ENCODE measurements around the gene P2RY8.
"Not testable (repeated sequence)": the region's sequence is repeated elsewhere in the genome, so short reads cannot be mapped to it uniquely, and the experiment has no call there.

Gene P2RY8

DNA sequence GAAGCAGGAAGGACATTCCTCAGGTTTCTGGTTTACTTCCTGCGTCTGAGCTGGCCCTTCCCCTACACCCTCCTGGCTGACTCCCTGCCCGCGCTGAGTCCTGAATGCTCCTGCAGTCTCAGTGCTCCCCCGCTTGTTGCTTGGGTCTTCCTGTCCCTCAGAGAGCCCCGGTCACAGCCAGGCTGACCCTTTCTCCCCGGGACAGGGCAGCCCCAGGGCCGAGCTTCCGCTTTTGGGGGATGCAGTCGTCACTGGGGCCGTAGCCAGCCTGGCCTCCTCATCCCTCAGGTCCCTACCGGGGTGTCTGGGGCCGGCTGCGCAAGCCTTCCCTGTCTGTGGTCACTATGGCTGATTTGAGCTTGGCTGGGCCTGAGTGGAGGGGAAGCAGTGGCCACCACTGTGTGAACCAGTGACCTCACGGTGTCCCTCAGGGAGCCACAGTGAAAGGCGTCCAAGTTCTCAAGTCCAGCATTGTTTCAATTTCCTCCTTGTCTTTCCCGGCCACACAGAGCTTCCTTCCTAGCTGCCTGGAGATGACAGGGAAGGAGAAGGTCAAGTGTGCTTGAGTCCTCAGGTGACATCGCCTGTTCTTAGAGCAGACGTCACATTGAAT, 50.1 kb downstream of the P2RY8 start:
- no peak for DNase-seq

DNA sequence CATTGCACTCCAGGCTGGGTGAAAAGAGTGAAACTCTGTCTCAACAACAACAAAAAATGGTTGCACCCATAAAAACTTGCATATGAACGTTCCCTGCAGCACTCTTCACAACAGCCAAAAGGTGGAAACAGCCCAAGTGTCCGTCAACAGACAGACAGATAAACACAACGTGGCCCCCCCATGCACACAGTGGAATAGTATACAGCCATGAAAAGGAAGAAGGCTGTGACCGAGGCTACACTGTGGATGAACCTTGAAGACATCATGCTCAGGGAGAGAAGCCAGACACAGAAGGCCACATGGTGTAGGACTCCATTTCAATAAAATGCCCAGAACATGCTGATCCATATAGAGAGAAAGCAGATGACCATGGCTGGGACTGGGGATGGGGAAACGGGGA, 50.8 kb downstream of the P2RY8 start:
- DNase-seq = no peak

DNA sequence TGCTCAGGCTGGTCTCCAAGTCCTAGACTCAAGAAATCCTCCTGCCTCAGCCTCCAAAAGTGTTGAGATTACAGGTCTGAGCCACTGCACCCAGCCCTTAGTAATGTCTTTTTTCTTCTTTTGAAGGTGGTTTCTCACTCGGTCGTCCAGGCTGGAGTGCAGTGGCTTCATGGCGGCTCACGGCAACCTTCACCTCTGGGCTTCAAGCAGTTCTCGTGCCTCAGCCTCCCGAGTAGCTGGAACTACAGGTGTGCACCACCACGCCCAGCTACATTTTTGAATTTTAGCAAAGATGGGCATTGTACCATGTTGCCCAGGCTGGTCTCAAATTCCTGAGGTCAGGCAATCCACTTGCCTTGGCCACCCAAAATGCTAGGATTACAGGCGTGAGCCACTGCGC, 52.0 kb downstream of the P2RY8 start:
- no peak for DNase-seq

- no peak for DNase-seq
Observed at GRCh38 chrX:1484638-1485019, 52.4 kb downstream of the P2RY8 start.

GRCh38 chrX:1483843-1484637, 52.9 kb downstream of the P2RY8 start:
- no peak for DNase-seq

GRCh38 chrX:1482530-1482928, 54.5 kb downstream of the P2RY8 start:
- DNase-seq = not testable (repeated sequence)

DNA sequence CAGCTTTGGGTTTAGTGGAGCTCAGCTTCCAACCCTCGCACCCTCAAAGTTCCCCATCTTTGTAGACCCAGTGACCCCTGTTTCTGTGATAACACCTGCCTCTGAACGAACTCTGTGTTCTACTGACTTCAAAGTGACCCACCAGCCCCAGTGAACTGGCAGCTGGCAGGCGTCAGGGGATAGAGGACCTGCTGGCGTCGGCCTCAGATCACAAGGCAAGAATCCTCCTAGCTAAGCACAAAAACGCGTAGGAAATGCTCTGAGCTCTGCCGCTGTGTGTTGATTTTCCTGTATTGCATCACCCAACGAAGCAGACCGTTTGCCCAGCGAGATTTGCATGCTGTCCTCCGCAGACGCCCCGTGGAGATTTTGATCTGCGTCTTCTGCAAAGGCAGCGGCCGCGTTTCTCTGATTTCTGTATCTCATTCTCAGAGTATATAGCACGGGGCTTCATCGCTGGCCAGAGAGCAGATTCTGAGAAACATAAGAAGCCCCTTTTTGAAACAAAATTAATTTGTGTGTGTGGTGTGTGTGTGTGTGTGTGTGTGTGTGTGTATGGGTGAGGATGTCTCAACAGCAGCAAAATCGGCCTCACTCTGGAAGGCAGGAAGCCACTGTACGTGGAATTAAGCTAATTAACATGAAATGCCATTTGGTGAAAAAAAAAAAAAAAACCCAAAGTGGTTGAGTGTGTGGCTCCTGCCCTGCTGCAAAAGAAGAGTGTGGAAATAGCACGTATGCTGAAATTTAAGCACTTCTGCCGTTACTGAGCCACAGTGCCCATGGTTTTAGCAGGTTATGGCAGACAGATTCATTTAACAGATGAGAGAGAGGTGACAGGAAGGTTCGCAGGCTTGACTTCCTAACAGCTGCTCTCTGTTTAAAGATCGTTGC, 55.1 kb downstream of the P2RY8 start:
- DNase-seq = peak; percentile 91

DNA sequence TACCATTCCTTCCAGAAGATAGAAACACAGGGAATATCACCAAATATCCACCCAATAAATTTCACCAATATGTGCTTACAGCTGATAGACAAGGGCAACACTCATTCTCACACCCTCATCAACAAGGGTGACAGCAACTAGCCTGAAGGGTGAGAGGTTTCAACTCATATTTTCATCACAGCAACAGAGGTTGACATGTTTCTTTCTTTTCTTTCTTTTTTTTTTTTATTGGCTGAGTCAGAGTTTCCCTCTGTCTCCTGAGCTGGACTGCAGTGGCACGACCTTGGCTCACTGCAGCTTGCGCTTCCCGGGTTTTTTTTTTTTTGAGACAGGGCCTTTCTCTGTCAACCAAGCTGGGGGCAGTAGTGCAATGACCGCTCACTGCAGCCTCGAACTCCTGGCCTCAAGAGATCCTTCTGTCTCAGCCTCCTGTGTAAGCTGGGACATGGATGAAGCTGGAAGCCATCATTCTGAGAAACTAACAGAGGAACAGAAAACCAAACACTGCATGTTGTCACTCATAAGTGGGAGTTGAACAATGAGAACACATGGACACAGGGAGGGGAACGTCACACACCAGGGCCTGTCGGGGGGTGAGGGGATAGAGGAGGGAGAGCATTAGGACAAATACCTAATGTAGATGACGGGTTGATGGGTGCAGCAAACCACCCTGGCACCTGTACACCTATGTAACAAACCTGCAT, 56.8 kb downstream of the P2RY8 start:
- no peak for DNase-seq

DNA sequence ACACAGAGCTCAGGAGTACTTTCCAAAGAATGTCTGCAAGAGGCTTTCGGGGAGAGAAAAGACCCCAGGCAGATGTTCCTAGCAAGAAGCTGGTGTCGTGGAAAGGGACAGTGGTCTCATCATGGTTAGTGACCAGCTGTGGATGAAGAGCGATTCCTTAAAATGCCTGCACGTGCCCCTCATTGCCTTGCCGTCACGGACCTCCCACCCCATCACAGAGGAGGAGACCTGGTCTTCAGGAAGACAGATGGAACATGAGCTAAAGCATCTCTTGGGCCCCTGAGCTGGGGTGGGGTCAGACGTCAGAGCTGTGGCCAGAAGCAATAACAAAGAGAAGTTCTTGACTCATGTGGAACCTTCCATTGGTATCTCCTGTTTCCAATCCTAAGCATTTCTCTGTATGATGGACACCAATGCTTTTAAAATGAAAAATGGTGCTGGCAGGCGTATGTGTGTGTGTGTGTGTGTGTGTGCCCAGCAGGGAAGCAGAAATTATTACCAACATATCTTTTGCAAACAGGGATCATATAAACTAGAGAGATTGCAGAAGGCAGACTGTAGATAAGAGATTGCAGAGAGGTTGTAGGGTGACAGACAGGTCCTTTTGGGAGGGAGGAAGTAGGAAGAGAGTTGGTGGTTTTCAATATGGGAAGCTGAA, 59.1 kb downstream of the P2RY8 start:
- DNase-seq = no peak

DNA sequence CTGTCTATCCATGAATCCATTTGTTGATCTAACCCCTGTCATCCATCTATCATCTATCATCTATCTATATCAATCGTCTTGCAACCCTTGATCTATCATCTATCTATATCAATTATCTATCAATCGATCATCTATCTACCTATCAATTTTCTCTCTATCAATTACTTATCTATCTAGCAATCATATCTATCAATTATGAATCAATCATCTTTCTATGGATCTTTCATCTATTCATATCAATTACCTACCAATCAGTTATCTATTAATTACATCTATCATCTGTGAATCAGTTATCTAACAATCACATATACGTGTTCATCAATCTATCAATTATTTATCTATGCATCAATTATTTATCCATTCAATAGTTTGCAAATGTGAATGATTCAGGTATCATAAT, 59.8 kb downstream of the P2RY8 start:
- DNase-seq = no peak

GRCh38 chrX:1476682-1477081, 60.3 kb downstream of the P2RY8 start:
- DNase-seq = no peak

GRCh38 chrX:1475881-1476280, 61.1 kb downstream of the P2RY8 start:
- DNase-seq = no peak

DNA sequence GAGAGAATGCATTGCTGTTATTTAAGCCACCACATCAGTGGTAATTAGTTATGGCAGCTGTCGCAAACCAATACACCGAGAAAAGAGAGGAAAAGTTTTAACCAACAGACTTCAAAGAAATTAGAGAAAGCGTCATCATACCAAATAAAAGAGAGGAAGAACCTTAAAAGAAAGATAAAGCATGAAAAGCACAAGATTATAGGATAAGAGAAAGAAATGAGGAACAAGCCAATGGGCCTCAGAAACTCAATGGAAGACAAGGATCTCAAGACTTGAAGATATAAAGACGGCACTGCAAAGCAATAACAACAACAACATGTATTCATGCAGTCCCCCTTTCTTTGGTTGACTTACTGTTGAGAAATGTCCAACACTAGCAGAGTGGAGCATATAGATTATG, 61.5 kb downstream of the P2RY8 start:
- DNase-seq = no peak

- DNase-seq = not testable (repeated sequence)
Observed at GRCh38 chrX:1474593-1474992, 62.4 kb downstream of the P2RY8 start.

DNA sequence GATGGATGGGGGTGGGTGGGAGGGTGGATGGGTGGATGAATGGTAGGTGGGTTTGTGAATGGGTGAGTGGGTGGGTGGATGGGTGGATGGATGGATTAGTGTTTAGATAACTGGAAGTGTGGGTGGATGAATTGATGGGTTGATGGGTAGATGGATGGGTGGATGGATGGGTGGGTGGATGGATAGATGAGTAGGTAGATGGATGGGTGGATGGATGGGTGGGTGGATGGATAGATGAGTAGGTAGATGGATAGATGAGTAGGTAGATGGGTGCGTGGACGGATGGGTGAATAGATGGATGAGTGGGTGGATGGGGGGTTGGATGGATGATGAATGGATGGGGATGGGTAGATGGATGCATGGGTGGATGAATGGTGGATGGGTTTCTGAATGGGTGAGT, 64.0 kb downstream of the P2RY8 start:
- no peak for DNase-seq

- DNase-seq = peak; percentile 70
Observed at GRCh38 chrX:1468250-1468772, 68.7 kb downstream of the P2RY8 start.

DNA sequence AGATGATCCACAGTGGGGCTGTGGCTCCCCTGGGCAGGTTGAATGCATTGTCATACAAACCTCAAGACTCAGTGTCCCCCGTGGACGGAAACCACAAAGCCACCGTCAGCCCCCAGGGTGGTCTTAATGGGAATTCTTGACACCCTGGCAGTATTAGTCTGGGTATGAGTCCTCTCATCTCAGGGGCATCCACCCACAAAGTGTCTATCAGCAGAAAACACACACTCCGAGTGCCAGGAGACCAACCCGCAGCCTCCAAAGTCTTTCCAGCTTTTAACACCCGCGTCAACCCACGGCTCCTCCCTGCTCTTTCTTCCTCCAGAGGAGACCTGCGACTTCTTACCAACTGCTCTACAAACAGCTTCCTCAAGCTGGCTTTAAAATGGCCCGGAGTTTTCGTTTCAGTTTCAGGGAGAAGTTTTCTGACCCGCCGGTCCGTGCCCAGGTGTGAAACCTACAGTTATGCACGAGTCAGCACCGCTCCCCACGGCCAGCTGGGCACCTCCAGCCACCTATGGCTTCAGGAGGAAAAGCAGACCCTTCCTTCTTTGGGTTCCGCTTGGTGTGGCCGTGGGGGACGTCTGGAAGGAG, 69.9 kb downstream of the P2RY8 start:
- no peak for DNase-seq

DNA sequence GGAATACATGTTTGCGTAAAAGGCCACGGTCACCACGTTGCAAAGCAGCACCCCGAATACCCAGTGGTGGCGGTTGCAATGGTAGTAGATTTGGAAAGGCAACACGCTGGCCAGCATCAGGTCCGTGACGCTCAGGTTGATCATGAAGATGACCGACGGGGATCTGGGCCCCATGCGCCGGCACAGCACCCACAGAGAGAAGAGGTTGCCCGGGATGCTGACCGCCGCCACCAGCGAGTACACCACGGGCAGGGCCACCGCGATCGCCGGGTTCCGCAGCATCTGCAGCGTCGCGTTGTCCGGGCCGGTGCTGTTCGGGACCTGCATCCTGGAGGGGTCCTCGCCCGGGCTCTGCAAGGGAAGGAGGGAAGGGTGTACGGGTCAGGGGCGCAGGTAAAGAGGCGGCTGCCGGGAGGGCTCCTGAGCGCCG, 70.7 kb downstream of the P2RY8 start:
- no peak for DNase-seq

GRCh38 chrX:1465286-1466231, 71.4 kb downstream of the P2RY8 start:
- DNase-seq = no peak

GRCh38 chrX:1464971-1465285, 72.1 kb downstream of the P2RY8 start:
- no peak for DNase-seq
